Measurements from ENCODE around the gene GALNT18.

- TF ChIP-seq POLR2A (IDR thresholded peaks at IDR 0.05; ENCODE audit: low read depth, low read length), result no peak
- TF ChIP-seq CTCF (IDR thresholded peaks at IDR 0.05; ENCODE audit: extremely low read depth in 1 of 2, insufficient read depth in 1 of 2, low read depth in 1 of 2, low read length in 2 of 2), result no peak
- no peak for TF ChIP-seq POLR2AphosphoS5 (IDR thresholded peaks at IDR 0.05; ENCODE audit: insufficient read depth, low read depth, low read length)
- no peak for TF ChIP-seq MAX (IDR thresholded peaks at IDR 0.05; ENCODE audit: insufficient read depth, insufficient read length)
- TF ChIP-seq FOS (IDR thresholded peaks at IDR 0.05; ENCODE audit: borderline replicate concordance, insufficient read depth, low read length), result no peak
- TF ChIP-seq EZH2 (IDR thresholded peaks at IDR 0.05; ENCODE audit: borderline replicate concordance, low read depth, low read length, severe bottlenecking), result no peak
Observed at GRCh38 chr11:11382858-11383532, 238.8 kb downstream of the GALNT18 start.

All from endothelial cell of umbilical vein (primary cell).